HG02798 (cell line): ENCODE measurements around the gene PCNX2.

ENCODE experiments used
- ATAC-seq: cut with Tn5 transposase; IDR thresholded peaks from one replicate; pipeline ENCODE4 v1.9.1; 2021; ENCODE audit warnings: mild to moderate bottlenecking; ENCODE audit not compliant: unreplicated experiment, poor library complexity

PCNX2 gene

GRCh38 chr1:232978815-232979214 lies 316.7 kb downstream of the PCNX2 start:
- no peak for ATAC-seq

DNA sequence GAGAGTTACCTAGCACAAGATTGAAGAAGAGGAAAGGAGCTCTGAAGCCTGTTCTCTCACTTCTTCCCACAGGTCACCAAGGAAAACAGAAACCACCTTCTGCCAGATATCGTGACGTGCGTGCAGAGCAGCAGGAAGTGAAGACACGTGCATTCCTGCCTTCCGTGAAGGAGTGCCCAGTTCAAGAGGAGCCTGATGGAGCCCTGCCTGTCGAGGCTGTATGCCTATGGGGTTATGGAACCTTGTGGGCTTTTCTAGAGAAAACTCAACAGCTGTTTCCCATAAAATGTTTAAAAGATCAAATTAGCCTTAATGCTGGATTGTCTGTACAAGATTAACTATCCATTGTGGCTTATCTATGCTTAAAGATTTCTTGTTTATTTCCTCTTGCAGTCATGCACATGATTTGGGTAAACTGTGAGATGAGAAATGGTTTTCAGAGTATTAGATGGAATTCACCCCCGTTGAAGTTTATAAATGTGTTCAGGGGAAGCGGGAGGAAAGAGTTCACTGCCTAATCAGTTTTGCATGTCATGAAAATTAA lies 317.4 kb downstream of the PCNX2 start:
- no peak for ATAC-seq

DNA sequence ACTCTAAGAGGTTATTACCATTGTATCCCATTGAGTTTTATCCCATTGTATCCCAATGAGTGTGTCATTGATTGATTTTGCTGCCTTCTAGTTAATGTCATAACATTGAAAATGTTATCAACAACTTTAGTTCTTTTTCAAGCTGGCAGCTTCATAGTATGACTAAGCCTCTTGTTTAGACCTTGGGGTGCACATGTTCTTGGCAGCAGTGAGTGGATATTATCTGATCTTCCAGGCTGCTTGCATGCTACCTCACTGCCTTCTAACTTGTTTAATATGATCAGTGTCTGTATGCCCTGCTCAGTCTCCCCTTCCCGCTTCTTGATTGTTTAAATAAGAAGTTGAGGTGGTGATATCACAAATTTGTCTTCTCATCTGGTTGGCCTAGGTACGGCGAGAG lies 320.6 kb downstream of the PCNX2 start:
- no peak for ATAC-seq

DNA sequence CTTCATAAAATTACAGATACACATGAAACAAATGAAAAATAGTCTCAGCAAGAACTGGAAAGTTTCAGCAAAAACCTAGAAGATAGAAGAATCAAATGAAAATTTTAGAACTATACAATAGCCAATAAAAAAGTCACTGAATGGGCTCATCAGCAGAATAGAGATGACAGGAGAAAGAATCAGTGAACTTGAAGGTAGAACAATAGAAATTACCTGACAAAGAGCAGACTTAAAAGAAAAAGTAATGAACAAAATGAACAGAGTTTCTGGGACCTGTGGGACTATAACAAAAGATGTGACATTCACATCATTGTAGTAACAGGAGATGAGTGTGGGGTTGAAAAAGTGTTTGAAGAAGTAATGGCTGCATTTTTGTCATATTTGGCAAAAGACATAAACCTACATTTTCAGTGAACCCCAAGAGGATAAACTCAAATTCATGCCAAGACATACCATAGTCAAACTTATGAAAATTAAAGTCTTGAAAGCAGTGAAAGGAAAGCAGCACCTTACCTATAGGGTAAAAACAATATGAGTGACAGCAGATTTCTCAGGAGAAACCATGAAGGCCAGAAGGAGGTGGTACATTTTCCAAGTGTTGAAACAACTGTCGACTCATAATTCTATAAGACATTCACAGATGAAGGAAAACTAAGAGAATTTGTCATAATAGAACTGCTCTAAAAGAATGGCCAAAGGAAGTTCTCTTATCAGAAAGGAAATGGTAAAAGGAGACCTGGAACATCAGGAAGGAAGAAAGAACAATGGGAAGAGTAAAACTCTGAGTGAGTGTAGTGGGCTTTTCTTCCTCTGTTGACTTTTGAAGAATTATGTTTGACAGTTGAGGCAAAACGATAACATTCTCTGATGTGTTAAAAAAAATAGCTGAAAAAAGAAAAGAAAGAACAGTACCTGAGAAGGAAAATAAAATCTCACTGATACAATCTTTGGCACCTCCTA lies 321.6 kb downstream of the PCNX2 start:
- ATAC-seq, result no peak

GRCh38 chr1:232970508-232970907 lies 325.0 kb downstream of the PCNX2 start:
- ATAC-seq, result no peak

DNA sequence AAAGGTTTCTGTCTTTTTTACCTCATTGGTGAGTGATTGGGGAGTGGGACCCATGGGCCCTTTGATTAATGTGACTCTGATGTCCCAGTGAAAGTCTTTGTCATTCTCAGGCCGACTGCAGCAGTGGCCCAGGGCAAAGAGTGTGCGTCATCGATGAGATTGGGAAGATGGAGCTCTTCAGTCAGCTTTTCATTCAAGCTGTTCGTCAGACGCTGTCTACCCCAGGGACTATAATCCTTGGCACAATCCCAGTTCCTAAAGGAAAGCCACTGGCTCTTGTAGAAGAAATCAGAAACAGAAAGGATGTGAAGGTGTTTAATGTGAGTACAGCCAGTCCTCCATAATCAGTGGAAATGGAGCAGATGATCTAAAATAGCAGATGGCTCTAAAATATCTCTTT lies 325.7 kb downstream of the PCNX2 start:
- no peak for ATAC-seq

DNA sequence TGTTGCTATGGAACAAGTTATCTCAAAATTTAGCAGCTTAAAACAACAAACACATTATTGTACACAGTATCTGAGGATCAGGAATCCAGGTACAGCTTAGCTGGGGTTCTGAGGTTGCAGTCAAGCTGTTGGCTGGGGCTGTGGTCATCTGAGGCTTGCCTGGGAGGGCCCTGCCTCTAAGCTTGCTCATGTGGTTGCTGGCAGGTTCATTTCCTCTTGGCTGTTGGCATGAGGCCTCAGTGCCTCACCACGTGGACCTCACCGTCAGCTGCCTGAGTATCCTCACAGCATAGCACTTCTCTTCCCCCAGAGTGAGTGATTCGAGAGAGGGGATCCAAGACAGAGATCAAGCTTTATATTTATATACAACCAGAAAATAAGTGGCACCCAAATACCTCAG lies 326.6 kb downstream of the PCNX2 start:
- ATAC-seq, result peak; percentile 44

- ATAC-seq, result no peak
Observed at GRCh38 chr1:232968391-232968790, 327.1 kb downstream of the PCNX2 start.

DNA sequence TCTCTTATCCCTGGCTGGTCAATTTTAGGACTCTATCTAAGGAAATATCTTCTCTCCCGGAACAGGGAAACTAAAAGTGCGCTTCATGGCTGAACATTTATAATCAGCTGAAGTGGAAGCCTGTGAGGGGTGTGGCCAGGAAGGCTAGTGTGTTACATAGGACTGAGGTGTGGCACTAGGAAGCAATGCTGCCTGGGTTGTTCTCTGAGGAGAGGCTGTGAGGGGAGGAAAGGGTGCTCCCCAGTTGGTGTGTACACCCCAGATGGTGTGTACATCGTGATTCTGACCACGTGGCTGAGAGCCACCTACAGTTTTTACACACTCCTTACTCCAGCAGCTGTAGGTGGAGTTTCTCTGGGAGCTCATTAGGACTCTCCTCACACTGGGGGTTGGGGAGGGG lies 328.9 kb downstream of the PCNX2 start:
- ATAC-seq, result no peak

GRCh38 chr1:232965912-232966217 lies 329.7 kb downstream of the PCNX2 start:
- ATAC-seq, result no peak

GRCh38 chr1:232965124-232965911 lies 330.2 kb downstream of the PCNX2 start:
- peak; percentile 71 for ATAC-seq

- no peak for ATAC-seq
Observed at GRCh38 chr1:232964601-232965000, 330.9 kb downstream of the PCNX2 start.

DNA sequence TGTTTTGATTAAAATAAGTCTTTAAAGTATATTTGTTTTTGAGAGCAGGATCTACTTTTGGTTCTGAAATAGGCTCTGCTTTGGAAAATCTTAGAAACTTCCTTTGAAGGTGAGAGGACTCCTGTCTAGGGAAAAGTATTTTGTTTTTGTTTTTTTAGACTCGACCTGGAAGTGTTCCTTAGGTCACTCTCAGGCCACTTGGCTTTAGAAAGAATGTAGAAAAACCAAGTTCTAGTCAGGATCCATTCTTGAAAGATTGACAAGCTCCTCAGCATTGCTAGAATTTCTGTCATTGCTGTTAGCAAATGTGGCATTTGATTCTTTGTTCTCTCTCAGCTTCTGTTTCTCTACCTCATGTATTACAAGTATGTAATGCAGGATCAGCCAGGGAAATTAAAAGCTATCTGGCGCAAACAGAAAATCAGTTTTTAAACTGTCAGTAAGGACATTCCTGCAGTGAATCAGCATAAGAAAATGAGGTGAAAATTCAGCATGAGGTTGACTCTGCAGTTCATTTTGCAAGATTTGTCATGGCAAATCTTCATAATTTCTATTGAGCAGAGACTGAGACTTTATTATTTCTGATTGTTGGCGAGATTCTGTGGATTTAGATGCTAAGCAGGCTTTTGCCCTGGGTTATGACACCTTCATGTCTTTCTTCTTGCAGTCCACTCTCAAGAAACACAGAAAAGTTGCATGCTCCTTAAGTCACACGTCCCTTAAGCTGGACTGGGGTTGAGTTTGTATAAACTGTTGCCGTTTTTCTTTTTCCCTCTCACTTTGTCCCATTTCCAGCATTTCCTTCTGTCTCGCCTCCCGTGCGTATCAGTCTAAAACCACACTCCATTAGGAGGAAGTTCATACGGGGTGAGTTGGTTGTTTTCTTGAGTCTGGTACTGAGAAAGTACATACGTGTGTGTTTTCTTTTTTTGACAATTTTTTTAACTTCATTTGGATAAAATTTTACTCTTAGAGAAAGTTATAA lies 332.5 kb downstream of the PCNX2 start:
- no peak for ATAC-seq

GRCh38 chr1:232958067-232958466 lies 337.5 kb downstream of the PCNX2 start:
- ATAC-seq, result no peak

DNA sequence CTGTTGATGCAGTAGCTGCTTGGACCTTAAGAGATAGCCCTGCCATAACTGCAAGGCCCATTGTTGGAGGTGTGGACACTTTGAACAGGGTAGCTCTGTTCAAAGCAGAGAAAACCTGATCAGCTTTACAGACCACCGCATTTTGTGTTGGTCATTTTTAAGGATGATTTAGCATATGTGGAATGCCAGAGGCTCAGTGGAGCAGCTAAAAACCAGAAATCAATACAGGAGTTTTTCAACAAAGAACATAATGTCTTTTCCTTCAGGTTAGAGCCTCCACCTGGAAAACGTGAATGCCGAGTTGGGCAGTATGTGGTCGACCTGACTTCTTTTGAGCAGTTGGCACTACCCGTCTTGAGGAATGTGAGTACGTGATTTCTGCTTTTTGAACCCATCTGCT lies 339.4 kb downstream of the PCNX2 start:
- no peak for ATAC-seq

DNA sequence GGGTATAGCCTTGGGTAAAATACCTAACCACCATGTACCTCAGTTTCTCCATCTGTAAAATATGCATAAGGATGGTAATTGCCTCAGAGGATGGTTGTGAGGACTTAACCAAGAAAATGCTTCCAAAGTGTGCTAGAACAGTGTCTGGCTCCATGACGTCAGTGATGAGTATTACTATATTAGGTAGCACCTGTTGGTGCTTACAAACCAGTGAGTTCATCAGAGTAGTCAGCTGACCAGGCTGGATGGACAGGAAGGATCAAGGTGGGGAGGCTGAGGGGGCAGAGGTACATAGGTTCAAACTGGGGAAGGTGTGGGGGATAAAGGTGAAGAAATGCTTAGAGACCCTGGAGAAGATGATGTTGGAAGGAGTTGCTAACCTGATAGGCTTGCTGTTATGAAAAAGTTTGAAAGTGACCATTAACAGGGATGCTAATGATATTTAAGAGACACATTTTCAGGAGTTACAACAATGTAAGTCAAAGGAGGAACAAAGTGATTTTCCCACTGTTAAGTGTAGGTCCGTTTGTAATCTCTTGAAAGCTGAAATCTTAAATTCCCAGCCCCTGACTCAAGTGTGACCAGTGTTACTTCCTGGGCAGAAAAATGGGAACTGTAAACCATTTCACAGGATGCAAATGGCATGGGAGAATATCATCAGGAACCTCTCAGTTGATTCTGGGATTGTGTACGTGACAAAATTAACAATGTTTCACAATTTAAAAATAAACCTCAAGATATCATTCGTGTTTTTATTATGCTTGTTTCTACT lies 340.7 kb downstream of the PCNX2 start:
- no peak for ATAC-seq

GRCh38 chr1:232952514-232953499 lies 342.7 kb downstream of the PCNX2 start:
- ATAC-seq, result peak; percentile 65

- ATAC-seq, result no peak
Observed at GRCh38 chr1:232951605-232952004, 343.9 kb downstream of the PCNX2 start.
